ENCODE results near the gene LSP1. TPM values are rescaled to one million over a fixed set of nuclear protein-coding genes. Genes with fewer than 3 reads are reported as not detected.

LSP1 gene
- total and polyA plus RNA-seq, 2 of the 8 experiments (the other 6 are each of a cell fraction or from before 2014, with no cell fraction given): 0.03 TPM; not detected in 1

DNA sequence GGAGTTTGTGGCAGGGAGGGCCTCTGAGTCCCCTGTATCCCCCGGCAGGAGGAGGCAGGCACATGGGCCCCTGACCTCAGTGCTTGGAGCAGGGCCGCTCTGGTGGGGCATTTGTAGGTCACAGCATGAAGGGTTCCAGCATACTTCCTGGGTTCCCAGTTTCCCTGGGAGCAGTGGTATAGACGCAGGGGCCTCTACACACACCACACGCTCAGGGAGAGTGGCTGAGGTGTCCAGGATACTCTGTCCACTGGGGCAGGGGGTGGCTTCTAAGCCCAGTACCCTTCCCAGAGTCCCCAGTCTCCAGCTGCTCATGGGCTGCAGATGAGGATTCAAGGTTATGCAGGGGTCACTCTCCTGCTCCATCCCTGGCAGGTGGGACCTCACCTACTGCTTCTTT lies 6.1 kb downstream of the LSP1 start:
- CTCF ChIA-PET (ENCODE audit: partially characterized antibody): interaction anchor here (1.2 to 15.7 kb wide), 5 partner anchors 11 to 295 kb away, joined by 3 to 232 read pairs (median 13); no protein-coding TSS in a partner anchor
- Histone ChIP-seq H3K4me3 (ENCODE audit: extremely low read depth in 1 of 4, insufficient read depth in 2 of 4, low read depth in 3 of 4, low read length in 4 of 4) (no peak overlapping the region), H3K14ac (ENCODE audit: insufficient read length) (no peak overlapping the region), H3K4me2 (ENCODE audit: insufficient read depth in 1 of 2, low read depth in 2 of 2, low read length in 2 of 2) (no peak overlapping the region), H2AK5ac (ENCODE audit: low read depth, low read length) (no peak overlapping the region), H3K4me1 (replicated peaks in 1 of 4; ENCODE audit: control insufficient read depth in 3 of 4, insufficient read depth in 4 of 4, low read length in 3 of 4) (peaks cover 0 to 13% (median 3%) of the 10 kb centered on the region in 4 experiments; a peak in 4 of 7 replicates), H2BK20ac (ENCODE audit: low read length) (no peak overlapping the region), H3K4ac (replicated peaks; ENCODE audit: insufficient read length, low read depth, low read length) (no peak overlapping the region), H2BK12ac (ENCODE audit: low read depth, low read length) (no peak overlapping the region), H3K9ac (replicated peaks in 1 of 4; ENCODE audit: extremely low read depth in 1 of 4, low read depth in 3 of 4, low read length in 3 of 4) (no peak overlapping the region), H3K23me2 (ENCODE audit: low read depth, low read length) (peaks cover 12% of the 10 kb centered on the region; the same call in 1 of the 2 replicates), H4K20me1 (replicated peaks in 1 of 2; ENCODE audit: control insufficient read depth in 1 of 2, insufficient read depth in 2 of 2, low read length in 2 of 2) (peaks cover 0 to 2% of the 10 kb centered on the region in 2 experiments), H4K91ac (replicated peaks; ENCODE audit: insufficient read length, low read length) (no peak overlapping the region), H3K79me1 (ENCODE audit: low read depth, low read length) (no peaks in the 10 kb centered on the region), H3K36me3 (ENCODE audit: control insufficient read depth in 2 of 4, insufficient read depth in 4 of 4, low read length in 3 of 4) (no peaks in the 10 kb centered on the region), H4K8ac (ENCODE audit: extremely low read depth, insufficient read depth, low read length) (no peak overlapping the region), H4K5ac (ENCODE audit: insufficient read length, low read depth, low read length) (no peak overlapping the region), H3K23ac (ENCODE audit: insufficient read length) (no peak overlapping the region), H2BK5ac (ENCODE audit: low read depth, low read length) (no peak overlapping the region), H2BK15ac (ENCODE audit: low read length) (no peak overlapping the region), H2BK120ac (replicated peaks; ENCODE audit: low read depth, low read length) (no peak overlapping the region), H3K56ac (replicated peaks; ENCODE audit: insufficient read length, low read depth, low read length) (no peak overlapping the region), H3K18ac (ENCODE audit: extremely low read depth, low read length) (no peak overlapping the region), H3K9me3 (ENCODE audit: insufficient read depth in 2 of 2, low read depth in 1 of 2, low read length in 1 of 2) (no peaks in the 10 kb centered on the region), H2AFZ (ENCODE audit: low read length) (no peak overlapping the region), H3K27me3 (replicated peaks in 1 of 4; ENCODE audit: control insufficient read depth in 3 of 4, extremely low read depth in 1 of 4, insufficient read depth in 3 of 4, low read length in 3 of 4) (no peaks in the 10 kb centered on the region; a peak in 1 of 7 replicates), H3K79me2 (ENCODE audit: control insufficient read depth in 1 of 2, insufficient read depth in 2 of 2, low read length in 2 of 2) (no peaks in the 10 kb centered on the region), H3K27ac (ENCODE audit: low read depth, low read length) (no peak overlapping the region)
- DNase-seq (ENCODE audit: low read depth in 1 of 2, low spot score in 2 of 2) (no peak), FAIRE-seq (no peak)
- POLR2A ChIA-PET (ENCODE audit: partially characterized antibody): no interaction called here
- 95% methylated on average over 4 of the region's 4 CpGs; no CpG with 5 or more reads in 1 of the 2 experiments for WGBS, 2 experiments (ENCODE audit: extremely low coverage in 1 of 2, insufficient coverage in 1 of 2, insufficient read length in 1 of 2, insufficient replicate concordance in 2 of 2, low coverage in 1 of 2, low lambda C conversion rate in 2 of 2, missing lambda C conversion rate in 1 of 2)
- TF ChIP-seq HDAC2 (IDR thresholded peaks at IDR 0.05; ENCODE audit: borderline replicate concordance in 1 of 2, low read depth in 2 of 2, low read length in 2 of 2): no peak

Data from H1 (cell line).